ENCODE data around the gene NKD1. TPM values are rescaled to one million over a fixed set of nuclear protein-coding genes. Genes with fewer than 3 reads are reported as not detected.
"Not testable (repeated sequence)": the region's sequence is repeated elsewhere in the genome, so short reads cannot be mapped to it uniquely, and the experiment has no call there.

NKD1 gene
- total RNA-seq, 2 donors from 2014 or later, result 7.0 to 13.8 TPM

DNA sequence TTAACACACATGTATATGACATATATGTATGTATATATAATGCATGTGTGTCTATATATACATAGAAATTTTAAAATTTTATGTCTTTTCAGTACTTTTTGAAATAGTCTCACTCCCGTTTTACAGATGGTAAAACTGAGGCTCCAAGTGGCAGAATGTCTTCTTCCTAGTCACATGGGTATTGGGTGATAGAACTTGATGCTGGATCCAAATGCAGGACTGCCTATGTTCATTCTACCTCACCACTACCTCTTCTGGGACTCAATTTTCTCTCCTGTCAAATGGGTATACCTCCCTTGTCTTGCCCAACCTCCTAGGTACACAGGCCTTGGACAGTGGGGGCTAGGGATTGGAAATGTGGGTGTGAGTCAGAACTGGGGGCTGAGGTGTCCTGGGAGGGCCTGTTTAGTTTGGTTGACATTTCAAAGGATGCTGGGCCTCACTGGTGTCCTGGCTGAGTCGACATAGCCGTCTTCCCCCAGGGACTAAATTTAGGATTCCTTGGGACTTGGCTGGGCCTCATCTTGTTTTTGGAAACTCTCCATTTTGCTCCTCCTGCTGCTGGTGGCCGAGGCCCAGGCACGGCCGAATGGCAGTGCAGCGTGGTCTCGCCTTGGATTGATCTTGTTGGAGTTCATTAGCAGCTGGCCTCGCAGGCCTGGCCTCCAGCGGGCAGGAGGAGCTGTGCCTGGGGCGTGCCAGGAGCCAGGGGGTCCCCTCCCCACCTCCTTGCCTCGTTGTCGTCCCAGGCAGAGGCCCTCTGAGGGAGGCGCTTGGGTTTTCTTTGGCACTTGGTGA is 25.9 kb downstream of the NKD1 start:
- 33% methylated on average over 14 of the region's 14 CpGs for WGBS
- intact Hi-C loops (cut with DNase I), result no loop called here
- Histone ChIP-seq H3K4me1 (replicated peaks) (no peaks in the 10 kb centered on the region), H3K27ac (peak overlapping the region; percentile 40 to 56), H3K36me3 (no peaks in the 10 kb centered on the region), H3K9me3 (no peaks in the 10 kb centered on the region), H3K27me3 (replicated peaks; ENCODE audit: insufficient read depth) (no peaks in the 10 kb centered on the region), H3K4me3 (no peak overlapping the region)
- TF ChIP-seq POLR2A (IDR thresholded peaks at IDR 0.05) (no peak), POLR2AphosphoS5 (IDR thresholded peaks at IDR 0.05) (no peak), CTCF (IDR thresholded peaks at IDR 0.05) (no peak)
- no peak for DNase-seq (ENCODE audit: low spot score)

GRCh38 chr16:50574745-50575136 is 26.5 kb downstream of the NKD1 start:
- DNase-seq (ENCODE audit: low spot score), result no peak
- TF ChIP-seq CTCF (IDR thresholded peaks at IDR 0.05), result no peak
- intact Hi-C loops (cut with DNase I), result no loop called here
- H3K27me3 ChIP-seq (replicated peaks; ENCODE audit: insufficient read depth), result no peaks in the 10 kb centered on the region
- peak overlapping the region; percentile 40 to 56 for H3K27ac ChIP-seq
- H3K36me3 ChIP-seq, result no peaks in the 10 kb centered on the region
- no peaks in the 10 kb centered on the region for H3K4me1 ChIP-seq (replicated peaks)
- no peak overlapping the region for H3K4me3 ChIP-seq
- H3K9me3 ChIP-seq, result no peaks in the 10 kb centered on the region

- Histone ChIP-seq H3K36me3 (no peaks in the 10 kb centered on the region), H3K27ac (peak overlapping the region in 1 of 2 donors; percentile 56), H3K9me3 (no peaks in the 10 kb centered on the region), H3K4me3 (no peak overlapping the region), H3K4me1 (replicated peaks) (no peaks in the 10 kb centered on the region), H3K27me3 (replicated peaks; ENCODE audit: insufficient read depth) (no peaks in the 10 kb centered on the region)
- DNase-seq (ENCODE audit: low spot score), result no peak
- intact Hi-C loops (cut with DNase I), result no loop called here
- 77% methylated on average over 2 of the region's 2 CpGs for WGBS
- no peak for TF ChIP-seq POLR2A (IDR thresholded peaks at IDR 0.05)
- TF ChIP-seq POLR2AphosphoS5 (IDR thresholded peaks at IDR 0.05), result no peak
- TF ChIP-seq CTCF (IDR thresholded peaks at IDR 0.05), result no peak
Measured at GRCh38 chr16:50575743-50576142, 27.5 kb downstream of the NKD1 start.

GRCh38 chr16:50576403-50577113 is 28.4 kb downstream of the NKD1 start:
- Histone ChIP-seq H3K27ac (no peak overlapping the region), H3K4me3 (no peak overlapping the region), H3K4me1 (replicated peaks) (no peaks in the 10 kb centered on the region), H3K9me3 (no peaks in the 10 kb centered on the region), H3K27me3 (replicated peaks; ENCODE audit: insufficient read depth) (no peaks in the 10 kb centered on the region), H3K36me3 (no peaks in the 10 kb centered on the region)
- WGBS, result 93% methylated on average over 3 of the region's 3 CpGs
- DNase-seq (ENCODE audit: low spot score), result no peak
- intact Hi-C loops (cut with DNase I), result no loop called here
- TF ChIP-seq POLR2AphosphoS5 (IDR thresholded peaks at IDR 0.05), result no peak
- no peak for TF ChIP-seq CTCF (IDR thresholded peaks at IDR 0.05)
- no peak for TF ChIP-seq POLR2A (IDR thresholded peaks at IDR 0.05)

DNA sequence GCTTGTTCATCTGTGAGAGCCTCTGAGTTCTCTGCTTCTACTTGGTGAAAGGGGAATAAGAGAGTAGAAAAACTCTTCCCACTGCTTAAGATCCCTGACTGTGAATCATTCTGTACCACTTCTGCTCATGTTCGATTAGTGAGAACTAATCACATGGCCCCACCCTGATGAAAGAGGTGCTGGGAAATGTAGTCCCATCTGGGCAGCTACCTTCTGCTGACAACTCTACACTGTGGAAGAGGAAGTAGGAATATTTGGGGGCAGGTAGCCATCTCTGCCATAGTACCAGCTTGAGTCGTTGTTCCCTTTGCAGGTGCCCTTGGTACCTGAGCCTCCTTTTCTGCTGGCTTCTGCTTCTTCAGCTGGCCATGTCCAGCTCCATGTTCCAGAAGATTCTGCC is 29.9 kb downstream of the NKD1 start:
- no peak overlapping the region for H3K27ac ChIP-seq
- DNase-seq (ENCODE audit: low spot score), result no peak
- TF ChIP-seq CTCF (IDR thresholded peaks at IDR 0.05), result no peak
- TF ChIP-seq POLR2A (IDR thresholded peaks at IDR 0.05), result no peak
- no peak for TF ChIP-seq POLR2AphosphoS5 (IDR thresholded peaks at IDR 0.05)
- H3K27me3 ChIP-seq (replicated peaks; ENCODE audit: insufficient read depth), result no peaks in the 10 kb centered on the region
- no peaks in the 10 kb centered on the region for H3K4me1 ChIP-seq (replicated peaks)
- no peak overlapping the region for H3K4me3 ChIP-seq
- H3K36me3 ChIP-seq, result no peaks in the 10 kb centered on the region
- WGBS, result 63% methylated on average over 2 of the region's 2 CpGs
- intact Hi-C loops (cut with DNase I), result no loop called here
- H3K9me3 ChIP-seq, result no peaks in the 10 kb centered on the region

GRCh38 chr16:50579373-50579772 is 31.2 kb downstream of the NKD1 start:
- H3K4me3 ChIP-seq; H3K4me1 ChIP-seq (replicated peaks); intact Hi-C loops (cut with DNase I); H3K9me3 ChIP-seq; DNase-seq (ENCODE audit: low spot score); H3K27ac ChIP-seq; H3K27me3 ChIP-seq (replicated peaks; ENCODE audit: insufficient read depth); H3K36me3 ChIP-seq: not testable (repeated sequence)
- 95% methylated on average over 32 of the region's 32 CpGs for WGBS
